ENCODE measurements around the gene SPRYD3.

GRCh38 chr12:53099071-53099882 lies 20.1 kb upstream of the SPRYD3 start:
- TF ChIP-seq CTCF (IDR thresholded peaks at IDR 0.05 in 2 of 3, conservative IDR thresholded peaks at IDR 0.05 in 1 of 3; ENCODE audit: borderline replicate concordance in 1 of 3, insufficient read depth in 1 of 3, low read depth in 2 of 3, low read length in 2 of 3) = peak in 2 of 3 experiments; percentile 82 to 93; a peak in 4 of 6 replicates
- no peak for TF ChIP-seq POLR2A (IDR thresholded peaks at IDR 0.05; ENCODE audit: borderline replicate concordance, extremely low read depth, insufficient read depth, insufficient read length)
- no peak for TF ChIP-seq REST (IDR thresholded peaks at IDR 0.05; ENCODE audit: low read depth)
- no peak for TF ChIP-seq ZBTB33 (IDR thresholded peaks at IDR 0.05; ENCODE audit: extremely low read depth, insufficient replicate concordance, low read length)
- TF ChIP-seq POLR2AphosphoS5 (IDR thresholded peaks at IDR 0.05; ENCODE audit: low read depth, low read length) = peak; percentile 66
- no peak for TF ChIP-seq RAD21 (IDR thresholded peaks at IDR 0.05; ENCODE audit: low read depth)
- no peak for TF ChIP-seq CEBPB (IDR thresholded peaks at IDR 0.05; ENCODE audit: low read depth)
- TF ChIP-seq SRF (IDR thresholded peaks at IDR 0.05; ENCODE audit: low read depth) = no peak
